Endodermal cell (in vitro differentiated cells): ENCODE measurements around the gene WNT7B. TPM values are rescaled to one million over a fixed set of nuclear protein-coding genes. Genes with fewer than 3 reads are reported as not detected.

Source experiments
- DNase-seq: peaks from one replicate; pipeline ENCODE4 v3.0.0-alpha.2; 2017
- H3K27ac ChIP-seq: 2 replicates; pipeline ENCODE4 v1.5.1; 2013; ENCODE audit warnings: mild to moderate bottlenecking, low read depth, low read length, moderate library complexity
- H3K27me3 ChIP-seq: 2 replicates; pipeline ENCODE4 v1.6.1; 2013; ENCODE audit warnings: mild to moderate bottlenecking, low read length, moderate library complexity; ENCODE audit not compliant: insufficient read depth, control insufficient read depth, poor library complexity, severe bottlenecking
- H3K36me3 ChIP-seq: 2 replicates; pipeline ENCODE4 v1.7.0; 2013; ENCODE audit warnings: mild to moderate bottlenecking, low read length, moderate library complexity; ENCODE audit not compliant: control insufficient read depth, insufficient read depth
- H3K4me1 ChIP-seq: one replicate; pipeline ENCODE4 v1.7.0; 2013; ENCODE audit warnings: low read length; ENCODE audit not compliant: control insufficient read depth, insufficient read depth
- H3K4me3 ChIP-seq: 2 replicates; pipeline ENCODE4 v1.5.1; 2013; ENCODE audit warnings: mild to moderate bottlenecking, low read length, moderate library complexity
- H3K9ac ChIP-seq: 2 replicates; pipeline ENCODE4 v1.6.1; 2013; ENCODE audit warnings: mild to moderate bottlenecking, low read length, moderate library complexity; ENCODE audit not compliant: poor library complexity, severe bottlenecking; ENCODE audit errors: extremely low read depth
- H3K9me3 ChIP-seq: 2 replicates; pipeline ENCODE4 v1.6.1; 2013; ENCODE audit warnings: mild to moderate bottlenecking, low read length, moderate library complexity; ENCODE audit not compliant: control insufficient read depth
- H3K27ac Mint-ChIP-seq: 2 replicates; pipeline ENCODE4 v1.8.0; 2020; ENCODE audit warnings: mixed read lengths
- H3K27me3 Mint-ChIP-seq: 2 replicates; pipeline ENCODE4 v1.8.0; 2021; ENCODE audit warnings: mild to moderate bottlenecking, mixed read lengths; ENCODE audit not compliant: insufficient read depth
- H3K36me3 Mint-ChIP-seq: 2 replicates; pipeline ENCODE4 v1.8.0; 2020; ENCODE audit warnings: low read depth, mixed read lengths
- H3K4me1 Mint-ChIP-seq: 2 replicates; pipeline ENCODE4 v1.8.0; 2020; ENCODE audit warnings: mixed read lengths
- H3K4me3 Mint-ChIP-seq: 2 replicates; pipeline ENCODE4 v1.8.0; 2020; ENCODE audit warnings: mild to moderate bottlenecking, moderate library complexity, mixed read lengths
- H3K9me3 Mint-ChIP-seq: 2 replicates; pipeline ENCODE4 v1.8.0; 2020; ENCODE audit warnings: mild to moderate bottlenecking, mixed read lengths
- WGBS, 2 experiments: methylation state at CpG; one replicate each; pipeline versions ENCODE4 v1.1.5 to v1.1.7; 2013; ENCODE audit warnings: missing lambda C conversion rate in 2 of 2, mixed read lengths in 1 of 2; ENCODE audit not compliant: insufficient coverage in 1 of 2, insufficient read length in 1 of 2; 5-methylcytosine and 5-hydroxymethylcytosine counted together
- total RNA-seq, 2 donors: library from RNA; stranded (reverse); fragmentation: NEBNext Ultra II Directional in 1 of 2; extraction: Animal tissue kit (Norgen Biotek cat#: 25700) in 1 of 2; gene quantifications; 2 replicates in 1 of 2; 3 replicates in 1 of 2; pipeline ENCODE4 v1.2.1, GENCODE V29; 2021
- TF ChIP-seq, protein P1 (sequence below): fragments of 200-600 bp; sonication (generic); conservative IDR thresholded peaks from 2 replicates; pipeline ENCODE4 v1.5.0; 2021; ENCODE audit warnings: antibody characterized with exemption, mild to moderate bottlenecking

Gene WNT7B
- total RNA-seq, 2 donors from 2014 or later, result not detected

- H3K36me3 Mint-ChIP-seq, result no peaks in the 10 kb centered on the region
- Histone ChIP-seq H3K4me1 (no peaks in the 10 kb centered on the region), H3K9me3 (no peaks in the 10 kb centered on the region), H3K36me3 (no peaks in the 10 kb centered on the region), H3K9ac (no peak overlapping the region), H3K27me3 (no peaks in the 10 kb centered on the region), H3K27ac (no peak overlapping the region), H3K4me3 (no peak overlapping the region)
- no peak overlapping the region for H3K4me3 Mint-ChIP-seq
- TF ChIP-seq, protein P1, sequence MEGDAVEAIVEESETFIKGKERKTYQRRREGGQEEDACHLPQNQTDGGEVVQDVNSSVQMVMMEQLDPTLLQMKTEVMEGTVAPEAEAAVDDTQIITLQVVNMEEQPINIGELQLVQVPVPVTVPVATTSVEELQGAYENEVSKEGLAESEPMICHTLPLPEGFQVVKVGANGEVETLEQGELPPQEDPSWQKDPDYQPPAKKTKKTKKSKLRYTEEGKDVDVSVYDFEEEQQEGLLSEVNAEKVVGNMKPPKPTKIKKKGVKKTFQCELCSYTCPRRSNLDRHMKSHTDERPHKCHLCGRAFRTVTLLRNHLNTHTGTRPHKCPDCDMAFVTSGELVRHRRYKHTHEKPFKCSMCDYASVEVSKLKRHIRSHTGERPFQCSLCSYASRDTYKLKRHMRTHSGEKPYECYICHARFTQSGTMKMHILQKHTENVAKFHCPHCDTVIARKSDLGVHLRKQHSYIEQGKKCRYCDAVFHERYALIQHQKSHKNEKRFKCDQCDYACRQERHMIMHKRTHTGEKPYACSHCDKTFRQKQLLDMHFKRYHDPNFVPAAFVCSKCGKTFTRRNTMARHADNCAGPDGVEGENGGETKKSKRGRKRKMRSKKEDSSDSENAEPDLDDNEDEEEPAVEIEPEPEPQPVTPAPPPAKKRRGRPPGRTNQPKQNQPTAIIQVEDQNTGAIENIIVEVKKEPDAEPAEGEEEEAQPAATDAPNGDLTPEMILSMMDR, result no peak
- 91 to 93% methylated on average over 9 to 17 of the region's 17 CpGs for WGBS, 2 experiments
- no peak for DNase-seq
- no peaks in the 10 kb centered on the region for H3K4me1 Mint-ChIP-seq
- no peak overlapping the region for H3K27ac Mint-ChIP-seq
- H3K27me3 Mint-ChIP-seq, result peaks cover 5% of the 10 kb centered on the region
- no peaks in the 10 kb centered on the region for H3K9me3 Mint-ChIP-seq
These were observed 15.1 kb downstream of the WNT7B start for GRCh38 chr22:45961679-45962433.

DNA sequence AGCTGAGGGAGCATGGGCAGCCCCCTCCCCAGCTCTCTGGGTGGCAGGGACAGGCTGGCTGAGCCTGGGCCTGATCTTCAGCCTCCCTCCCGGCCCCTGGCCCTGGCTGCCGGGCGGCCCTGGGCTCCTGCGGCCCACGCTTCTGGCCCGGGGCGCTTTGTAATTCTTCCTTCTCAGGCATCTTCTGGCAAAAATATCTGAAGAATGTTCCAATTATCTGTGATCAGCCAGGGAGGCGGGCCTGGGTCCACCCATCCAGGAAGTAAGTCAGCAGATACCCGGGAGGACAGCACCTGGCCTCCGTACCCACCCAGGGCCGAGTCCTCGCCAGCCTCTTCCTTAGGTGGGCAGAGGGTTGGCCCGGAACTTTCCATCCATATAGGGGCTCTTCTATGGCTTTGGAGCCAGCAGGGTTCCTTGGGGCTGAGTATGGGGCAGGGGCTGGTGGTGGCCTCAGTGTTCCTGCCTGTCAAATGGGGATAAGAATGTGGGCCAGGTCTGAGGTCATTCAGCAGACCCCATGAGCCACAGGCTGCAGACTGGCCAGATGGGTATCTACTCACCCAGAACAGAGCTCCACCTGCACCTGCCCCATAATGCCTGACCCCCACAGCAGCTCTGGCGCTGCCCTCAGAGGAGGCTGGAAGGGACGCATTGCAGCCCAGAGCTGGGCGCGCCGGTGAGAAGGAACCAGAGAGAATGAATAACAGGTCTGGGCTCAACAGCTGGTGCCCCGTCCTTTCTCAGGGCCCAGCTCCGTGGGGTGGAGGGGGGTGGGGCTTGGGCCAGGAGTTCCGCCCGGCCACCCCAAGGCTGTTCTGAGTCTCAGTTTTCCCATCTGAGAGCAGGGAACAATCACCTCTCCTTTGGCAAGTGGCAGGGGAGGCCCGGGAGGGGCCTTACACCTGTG is 16.2 kb downstream of the WNT7B start:
- WGBS, 2 experiments, result 80 to 85% methylated on average over 8 to 23 of the region's 23 CpGs
- H3K27me3 Mint-ChIP-seq, result peaks cover 5% of the 10 kb centered on the region
- no peaks in the 10 kb centered on the region for H3K9me3 Mint-ChIP-seq
- no peaks in the 10 kb centered on the region for H3K36me3 Mint-ChIP-seq
- Histone ChIP-seq H3K27me3 (no peaks in the 10 kb centered on the region), H3K9me3 (no peaks in the 10 kb centered on the region), H3K4me1 (no peaks in the 10 kb centered on the region), H3K36me3 (no peaks in the 10 kb centered on the region), H3K9ac (no peak overlapping the region), H3K4me3 (no peak overlapping the region), H3K27ac (no peak overlapping the region)
- TF ChIP-seq, protein P1, result no peak
- no peak overlapping the region for H3K4me3 Mint-ChIP-seq
- peak; percentile 74 for DNase-seq
- H3K4me1 Mint-ChIP-seq, result no peaks in the 10 kb centered on the region
- H3K27ac Mint-ChIP-seq, result no peak overlapping the region

GRCh38 chr22:45959719-45960476 is 17.1 kb downstream of the WNT7B start:
- no peak overlapping the region for H3K4me3 ChIP-seq
- no peak overlapping the region for H3K27ac Mint-ChIP-seq
- H3K27me3 Mint-ChIP-seq, result peaks cover 2% of the 10 kb centered on the region
- no peak overlapping the region for H3K9ac ChIP-seq
- WGBS, 2 experiments, result 91 to 92% methylated on average over 9 to 18 of the region's 18 CpGs
- H3K36me3 Mint-ChIP-seq, result no peaks in the 10 kb centered on the region
- no peak overlapping the region for H3K4me3 Mint-ChIP-seq
- no peaks in the 10 kb centered on the region for H3K4me1 ChIP-seq
- DNase-seq, result no peak
- no peaks in the 10 kb centered on the region for H3K4me1 Mint-ChIP-seq
- H3K27me3 ChIP-seq, result no peaks in the 10 kb centered on the region
- H3K9me3 ChIP-seq, result no peaks in the 10 kb centered on the region
- H3K9me3 Mint-ChIP-seq, result no peaks in the 10 kb centered on the region
- no peaks in the 10 kb centered on the region for H3K36me3 ChIP-seq
- TF ChIP-seq, protein P1, result no peak
- no peak overlapping the region for H3K27ac ChIP-seq
